ENCODE results near the gene SHC2. TPM values are rescaled to one million over a fixed set of nuclear protein-coding genes. Genes with fewer than 3 reads are reported as not detected.

The SHC2 gene
- total and polyA plus RNA-seq, 2 donors (not counting 1 experiment from before 2014, with no cell fraction given) = 0.02 to 2.5 TPM

DNA sequence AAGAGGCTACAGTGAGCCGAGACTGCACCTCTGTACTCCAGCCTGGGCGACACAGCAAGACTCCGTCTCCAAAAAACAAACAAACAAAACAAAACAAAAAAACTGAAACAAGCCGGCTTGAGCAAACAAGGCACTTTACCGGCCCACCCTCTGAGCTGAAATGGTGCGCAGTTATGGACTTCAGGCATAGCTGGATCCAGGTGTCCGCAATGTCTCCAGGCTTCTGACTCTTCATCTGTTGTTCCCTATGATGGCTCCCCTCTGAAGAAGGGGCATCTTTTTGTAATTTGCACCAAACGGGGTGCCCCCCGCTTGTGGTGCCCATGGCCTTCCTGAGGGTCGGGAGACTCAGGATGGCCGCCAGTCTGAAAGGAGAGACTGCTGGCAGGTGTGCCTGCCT is 58.0 kb downstream of the SHC2 start:
- H3K4me1 ChIP-seq (ENCODE audit: control insufficient read depth, extremely low read depth, insufficient read depth, low read length) = no peaks in the 10 kb centered on the region
- H3K36me3 ChIP-seq (ENCODE audit: control insufficient read depth, insufficient read depth, low read length) = no peaks in the 10 kb centered on the region
- no peak overlapping the region for H3K27ac ChIP-seq (ENCODE audit: insufficient read depth, low read length)

DNA sequence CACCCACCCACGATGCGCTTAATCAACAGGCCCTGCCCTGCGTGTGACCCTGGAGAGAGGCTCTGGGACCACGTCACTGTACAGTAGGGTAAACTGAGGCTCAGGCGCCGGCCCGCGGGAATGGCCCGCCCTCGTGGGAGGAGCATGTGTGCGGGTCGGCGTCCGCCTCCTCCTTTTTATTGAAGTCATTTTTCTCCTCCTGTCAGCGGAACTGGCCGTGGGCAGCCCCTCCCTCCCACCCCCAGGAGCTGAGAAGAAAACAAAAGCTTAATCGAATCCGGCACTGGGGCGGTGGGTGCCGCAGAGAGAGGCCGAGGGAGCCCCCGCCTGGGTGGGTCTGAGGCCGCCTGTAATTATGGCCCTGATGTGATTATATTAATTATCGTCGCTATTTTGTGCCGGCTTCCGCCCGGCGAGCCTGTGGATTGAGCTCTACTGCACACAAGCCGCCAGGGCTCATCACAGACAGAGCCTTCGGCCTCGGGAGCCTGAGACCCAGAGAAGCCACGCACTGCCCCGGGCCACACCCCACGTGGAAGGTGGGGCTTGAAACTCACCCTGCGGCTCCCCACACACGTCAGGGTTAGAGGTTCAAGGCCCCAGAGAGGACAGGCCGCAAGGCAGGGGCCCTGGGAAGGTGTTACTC is 58.8 kb downstream of the SHC2 start:
- H3K27me3 ChIP-seq (ENCODE audit: control insufficient read depth, insufficient read depth, low read length) = no peaks in the 10 kb centered on the region
- no peaks in the 10 kb centered on the region for H3K4me1 ChIP-seq (ENCODE audit: control insufficient read depth, extremely low read depth, insufficient read depth, low read length)
- H3K9ac ChIP-seq (ENCODE audit: insufficient read depth, low read length) = no peak overlapping the region
- no peak overlapping the region for H2AFZ ChIP-seq (ENCODE audit: low read length)
- H3K4me2 ChIP-seq (ENCODE audit: extremely low read depth, insufficient read depth, low read length) = no peak overlapping the region
- H3K9me3 ChIP-seq (ENCODE audit: control insufficient read depth, insufficient read depth, low read depth, low read length) = no peaks in the 10 kb centered on the region
- no peak for TF ChIP-seq EZH2 (IDR thresholded peaks at IDR 0.05; ENCODE audit: low read length, missing control alignments)
- TF ChIP-seq, protein P1, sequence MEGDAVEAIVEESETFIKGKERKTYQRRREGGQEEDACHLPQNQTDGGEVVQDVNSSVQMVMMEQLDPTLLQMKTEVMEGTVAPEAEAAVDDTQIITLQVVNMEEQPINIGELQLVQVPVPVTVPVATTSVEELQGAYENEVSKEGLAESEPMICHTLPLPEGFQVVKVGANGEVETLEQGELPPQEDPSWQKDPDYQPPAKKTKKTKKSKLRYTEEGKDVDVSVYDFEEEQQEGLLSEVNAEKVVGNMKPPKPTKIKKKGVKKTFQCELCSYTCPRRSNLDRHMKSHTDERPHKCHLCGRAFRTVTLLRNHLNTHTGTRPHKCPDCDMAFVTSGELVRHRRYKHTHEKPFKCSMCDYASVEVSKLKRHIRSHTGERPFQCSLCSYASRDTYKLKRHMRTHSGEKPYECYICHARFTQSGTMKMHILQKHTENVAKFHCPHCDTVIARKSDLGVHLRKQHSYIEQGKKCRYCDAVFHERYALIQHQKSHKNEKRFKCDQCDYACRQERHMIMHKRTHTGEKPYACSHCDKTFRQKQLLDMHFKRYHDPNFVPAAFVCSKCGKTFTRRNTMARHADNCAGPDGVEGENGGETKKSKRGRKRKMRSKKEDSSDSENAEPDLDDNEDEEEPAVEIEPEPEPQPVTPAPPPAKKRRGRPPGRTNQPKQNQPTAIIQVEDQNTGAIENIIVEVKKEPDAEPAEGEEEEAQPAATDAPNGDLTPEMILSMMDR (conservative IDR thresholded peaks at IDR 0.05 in 1 of 2, IDR thresholded peaks at IDR 0.05 in 1 of 2; ENCODE audit: low read depth in 1 of 2, low read length in 2 of 2) = no peak
- no peak overlapping the region for H3K4me3 ChIP-seq (replicated peaks in 1 of 4; ENCODE audit: control extremely low read depth in 1 of 4, insufficient read depth in 1 of 4, low read depth in 3 of 4, low read length in 4 of 4)
- H3K36me3 ChIP-seq (ENCODE audit: control insufficient read depth, insufficient read depth, low read length) = no peaks in the 10 kb centered on the region
- DNase-seq (ENCODE audit: low read depth in 2 of 2) = no peak
- no peaks in the 10 kb centered on the region for H3K79me2 ChIP-seq (ENCODE audit: control insufficient read depth, insufficient read depth, low read length)
- no peak overlapping the region for H3K27ac ChIP-seq (ENCODE audit: insufficient read depth, low read length)
- no peaks in the 10 kb centered on the region for H4K20me1 ChIP-seq (ENCODE audit: control insufficient read depth, extremely low read depth, insufficient read depth, low read length)

More for the DNA sequence above, 58.0 kb downstream of the SHC2 start:
- no peak overlapping the region for H3K4me2 ChIP-seq (ENCODE audit: extremely low read depth, insufficient read depth, low read length)
- no peaks in the 10 kb centered on the region for H3K9me3 ChIP-seq (ENCODE audit: control insufficient read depth, insufficient read depth, low read depth, low read length)
- no peak overlapping the region for H3K4me3 ChIP-seq (replicated peaks in 1 of 4; ENCODE audit: control extremely low read depth in 1 of 4, insufficient read depth in 1 of 4, low read depth in 3 of 4, low read length in 4 of 4)
- no peaks in the 10 kb centered on the region for H4K20me1 ChIP-seq (ENCODE audit: control insufficient read depth, extremely low read depth, insufficient read depth, low read length)
- no peak overlapping the region for H2AFZ ChIP-seq (ENCODE audit: low read length)
- TF ChIP-seq, protein P1 (conservative IDR thresholded peaks at IDR 0.05 in 1 of 2, IDR thresholded peaks at IDR 0.05 in 1 of 2; ENCODE audit: low read depth in 1 of 2, low read length in 2 of 2) = no peak
- H3K79me2 ChIP-seq (ENCODE audit: control insufficient read depth, insufficient read depth, low read length) = no peaks in the 10 kb centered on the region
- no peak overlapping the region for H3K9ac ChIP-seq (ENCODE audit: insufficient read depth, low read length)
- H3K27me3 ChIP-seq (ENCODE audit: control insufficient read depth, insufficient read depth, low read length) = no peaks in the 10 kb centered on the region
- DNase-seq (ENCODE audit: low read depth in 2 of 2) = no peak

DNA sequence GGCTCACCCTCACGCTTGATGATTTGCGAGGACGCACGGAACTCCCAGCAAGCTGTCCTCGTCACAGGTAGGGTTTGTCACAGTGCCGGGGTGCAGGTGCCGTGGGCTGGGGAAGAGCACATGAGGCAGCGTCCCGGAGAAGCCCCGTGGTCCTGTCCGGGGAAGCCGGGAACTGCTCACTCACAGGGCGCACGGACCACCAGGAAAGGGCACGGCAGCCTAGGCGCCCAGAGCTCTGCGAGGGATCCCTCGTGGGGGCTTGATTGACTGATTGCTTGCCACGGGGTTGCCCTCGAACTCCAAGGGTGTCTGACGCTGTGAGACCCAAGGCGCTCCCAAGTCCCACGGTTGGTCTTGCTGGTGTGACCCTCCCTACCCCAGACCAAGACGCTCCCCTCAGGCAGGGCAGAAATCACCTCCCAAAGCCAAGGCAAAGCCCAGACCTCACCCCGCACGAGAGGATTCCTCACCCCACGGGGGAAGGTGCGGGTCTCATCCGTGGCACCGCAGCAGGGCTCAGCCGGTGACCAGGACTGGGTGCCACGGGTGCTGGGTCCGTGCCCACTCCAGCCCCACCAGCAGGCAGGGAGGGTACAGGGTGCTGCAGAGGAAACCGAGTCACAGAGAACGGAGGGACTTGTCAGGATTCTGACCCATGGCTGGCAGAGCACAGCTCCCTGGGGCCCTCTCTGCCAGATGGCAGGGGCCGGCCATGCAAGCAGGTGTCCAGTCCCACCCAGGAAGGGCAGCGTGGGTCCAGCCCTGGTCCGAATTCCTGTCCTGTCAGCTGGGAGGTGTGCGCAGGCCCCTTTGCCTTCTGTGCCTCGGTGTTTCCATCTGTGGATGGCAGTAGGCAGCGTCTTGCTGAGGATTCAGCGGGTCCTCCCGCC is 59.6 kb downstream of the SHC2 start:
- no peaks in the 10 kb centered on the region for H3K9me3 ChIP-seq (ENCODE audit: control insufficient read depth, insufficient read depth, low read depth, low read length)
- H3K27ac ChIP-seq (ENCODE audit: insufficient read depth, low read length) = no peak overlapping the region
- H3K27me3 ChIP-seq (ENCODE audit: control insufficient read depth, insufficient read depth, low read length) = no peaks in the 10 kb centered on the region
- no peaks in the 10 kb centered on the region for H4K20me1 ChIP-seq (ENCODE audit: control insufficient read depth, extremely low read depth, insufficient read depth, low read length)
- H3K4me3 ChIP-seq (replicated peaks in 1 of 4; ENCODE audit: control extremely low read depth in 1 of 4, insufficient read depth in 1 of 4, low read depth in 3 of 4, low read length in 4 of 4) = no peak overlapping the region
- no peak overlapping the region for H3K9ac ChIP-seq (ENCODE audit: insufficient read depth, low read length)
- DNase-seq (ENCODE audit: low read depth in 2 of 2) = no peak
- TF ChIP-seq, protein P1 (conservative IDR thresholded peaks at IDR 0.05 in 1 of 2, IDR thresholded peaks at IDR 0.05 in 1 of 2; ENCODE audit: low read depth in 1 of 2, low read length in 2 of 2) = no peak
- TF ChIP-seq EZH2 (IDR thresholded peaks at IDR 0.05; ENCODE audit: low read length, missing control alignments) = no peak
- no peak overlapping the region for H2AFZ ChIP-seq (ENCODE audit: low read length)
- H3K79me2 ChIP-seq (ENCODE audit: control insufficient read depth, insufficient read depth, low read length) = no peaks in the 10 kb centered on the region
- no peaks in the 10 kb centered on the region for H3K36me3 ChIP-seq (ENCODE audit: control insufficient read depth, insufficient read depth, low read length)
- H3K4me2 ChIP-seq (ENCODE audit: extremely low read depth, insufficient read depth, low read length) = no peak overlapping the region
- no peaks in the 10 kb centered on the region for H3K4me1 ChIP-seq (ENCODE audit: control insufficient read depth, extremely low read depth, insufficient read depth, low read length)
